Fibroblast of the aortic adventitia (primary cell): ENCODE data around the gene GABPB2. TPM values are rescaled to one million over a fixed set of nuclear protein-coding genes. Genes with fewer than 3 reads are reported as not detected.
A peak's percentile ranks its signal among the peaks of the same experiment; 100 is the strongest.

Source experiments
- DNase-seq: peaks from one replicate; pipeline ENCODE4 v3.0.0-alpha.2; 2010; ENCODE audit warnings: low read depth
- H3K4me3 ChIP-seq: 2 replicates; pipeline ENCODE4 v1.5.1; 2011; ENCODE audit warnings: low read depth, mild to moderate bottlenecking, control low read depth, low read length, moderate library complexity
- total RNA-seq: library from RNA; depleted of rRNA; stranded (reverse); fragments of >200 nt; gene quantifications from 2 replicates; pipeline ENCODE4 v1.2.3, GENCODE V29; 2012; ENCODE audit warnings: low replicate concordance
- TF ChIP-seq, protein P1 (sequence below): IDR thresholded peaks from 2 replicates; pipeline ENCODE4 v1.5.1; 2011; ENCODE audit warnings: mild to moderate bottlenecking, low read length, control low read depth, inconsistent platforms; ENCODE audit not compliant: insufficient read depth

The GABPB2 gene
- total RNA-seq, 1 donor: 14.6 TPM

DNA sequence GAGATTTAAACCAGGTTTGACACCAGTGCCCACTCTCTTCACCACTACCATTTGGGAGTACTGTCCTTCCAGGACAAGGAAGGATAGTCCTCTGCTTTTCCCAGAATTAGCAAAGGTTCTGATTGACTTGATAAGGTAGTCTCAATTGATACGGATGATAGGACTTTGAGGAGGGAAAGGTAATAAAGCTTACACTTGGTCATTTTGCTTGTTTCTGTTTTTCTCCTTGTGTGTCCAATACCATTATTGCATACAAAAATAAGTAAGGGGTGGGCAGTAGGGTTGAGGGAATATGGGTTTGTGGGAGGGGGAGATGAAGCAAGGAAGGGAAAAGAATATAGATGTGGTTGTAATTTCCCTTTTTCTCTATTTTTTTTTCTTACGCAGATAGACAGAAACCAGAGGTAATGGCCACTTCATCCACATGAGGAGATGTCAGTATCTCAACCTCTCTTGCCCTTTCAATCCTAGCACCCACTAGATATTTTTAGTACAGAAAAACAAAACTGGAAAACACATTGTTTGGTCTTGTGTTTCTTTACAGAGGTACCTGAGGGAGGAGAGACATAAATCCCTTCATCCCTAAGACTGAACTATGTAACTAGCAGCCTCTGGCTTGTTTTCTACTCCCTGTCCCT lies 20.4 kb upstream of the GABPB2 start:
- DNase-seq: no peak
- TF ChIP-seq, protein P1, sequence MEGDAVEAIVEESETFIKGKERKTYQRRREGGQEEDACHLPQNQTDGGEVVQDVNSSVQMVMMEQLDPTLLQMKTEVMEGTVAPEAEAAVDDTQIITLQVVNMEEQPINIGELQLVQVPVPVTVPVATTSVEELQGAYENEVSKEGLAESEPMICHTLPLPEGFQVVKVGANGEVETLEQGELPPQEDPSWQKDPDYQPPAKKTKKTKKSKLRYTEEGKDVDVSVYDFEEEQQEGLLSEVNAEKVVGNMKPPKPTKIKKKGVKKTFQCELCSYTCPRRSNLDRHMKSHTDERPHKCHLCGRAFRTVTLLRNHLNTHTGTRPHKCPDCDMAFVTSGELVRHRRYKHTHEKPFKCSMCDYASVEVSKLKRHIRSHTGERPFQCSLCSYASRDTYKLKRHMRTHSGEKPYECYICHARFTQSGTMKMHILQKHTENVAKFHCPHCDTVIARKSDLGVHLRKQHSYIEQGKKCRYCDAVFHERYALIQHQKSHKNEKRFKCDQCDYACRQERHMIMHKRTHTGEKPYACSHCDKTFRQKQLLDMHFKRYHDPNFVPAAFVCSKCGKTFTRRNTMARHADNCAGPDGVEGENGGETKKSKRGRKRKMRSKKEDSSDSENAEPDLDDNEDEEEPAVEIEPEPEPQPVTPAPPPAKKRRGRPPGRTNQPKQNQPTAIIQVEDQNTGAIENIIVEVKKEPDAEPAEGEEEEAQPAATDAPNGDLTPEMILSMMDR: no peak

DNA sequence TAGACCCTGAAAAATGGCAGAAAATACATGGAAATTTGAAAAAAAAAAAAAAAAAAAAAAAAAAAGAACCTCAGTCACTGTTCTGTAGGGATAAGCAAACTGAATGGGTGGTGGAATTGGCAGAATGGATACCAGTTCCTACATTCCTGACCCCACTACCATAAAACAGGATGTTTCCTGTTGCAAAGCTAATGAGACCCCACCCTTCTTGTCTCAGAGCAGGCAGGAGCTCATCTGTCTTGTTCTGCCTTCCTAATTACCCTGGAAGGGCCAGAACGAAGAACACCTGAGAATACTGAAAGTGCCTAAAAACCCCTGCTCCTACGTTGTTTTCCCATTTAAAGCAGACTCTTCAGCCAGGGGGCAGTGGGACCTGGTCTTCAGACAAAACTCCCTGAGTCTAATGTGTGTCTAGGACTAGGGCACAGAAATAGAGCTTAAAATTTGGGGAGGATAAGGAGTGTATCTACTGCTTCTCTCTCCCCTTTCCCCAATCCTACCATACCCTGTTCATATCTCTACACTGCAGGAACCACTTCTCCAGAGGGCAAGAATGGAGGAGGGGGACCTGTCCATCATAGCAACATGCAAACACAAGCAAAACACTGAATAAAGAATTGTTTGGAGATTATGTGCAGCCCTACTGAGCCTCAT lies 19.1 kb upstream of the GABPB2 start:
- no peak for DNase-seq
- H3K4me3 ChIP-seq: no peak overlapping the region
- TF ChIP-seq, protein P1: no peak

More for the DNA sequence above, 20.4 kb upstream of the GABPB2 start:
- no peak overlapping the region for H3K4me3 ChIP-seq

DNA sequence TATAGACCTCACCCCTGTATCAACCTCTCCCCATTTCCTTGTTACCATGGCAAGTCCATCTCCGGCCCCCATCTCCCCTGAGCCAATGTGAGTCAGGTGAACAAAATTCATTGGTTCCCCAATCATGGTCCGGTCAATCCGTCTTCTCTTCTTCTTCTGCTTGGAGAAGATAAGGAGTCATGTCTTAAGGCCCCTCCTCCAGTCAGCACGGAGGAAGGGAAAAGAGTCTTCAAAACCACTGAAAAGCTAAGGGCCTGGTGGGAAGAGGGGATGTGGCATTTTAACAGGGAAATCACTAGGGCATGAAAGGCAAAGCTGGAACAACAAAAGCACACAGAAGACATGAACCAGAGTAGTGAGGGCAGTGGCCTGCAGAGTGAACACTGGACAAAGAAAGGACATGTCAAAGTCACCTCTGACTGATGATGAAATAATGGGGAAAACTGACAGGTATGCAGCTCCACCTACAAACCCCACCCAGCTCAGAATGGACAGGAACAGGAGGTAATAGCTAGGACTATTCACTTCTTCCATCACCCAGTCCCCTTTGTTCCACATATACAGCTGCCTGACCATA lies 15.5 kb upstream of the GABPB2 start:
- DNase-seq: no peak
- no peak overlapping the region for H3K4me3 ChIP-seq
- TF ChIP-seq, protein P1: no peak

DNA sequence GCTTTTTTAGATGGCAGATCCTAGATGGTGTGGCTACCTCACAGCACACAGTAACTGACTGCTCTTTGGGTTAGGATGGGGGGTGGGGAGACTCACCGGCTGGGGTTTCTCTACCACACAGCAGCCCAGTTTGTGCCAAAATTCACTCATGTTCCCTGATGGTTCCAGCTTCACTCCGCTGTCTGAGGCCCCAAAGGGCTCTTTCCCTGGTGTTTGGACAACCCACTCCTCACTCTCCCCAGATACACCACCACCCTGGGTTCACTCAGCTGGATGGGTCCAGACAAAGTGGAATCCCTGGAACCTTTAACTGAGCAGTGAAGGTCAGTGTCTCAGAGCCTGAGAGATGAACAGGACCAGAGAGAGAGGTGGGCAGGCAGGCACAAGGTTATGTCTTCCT lies 15.0 kb upstream of the GABPB2 start:
- H3K4me3 ChIP-seq: no peak overlapping the region
- TF ChIP-seq, protein P1: no peak
- no peak for DNase-seq

DNA sequence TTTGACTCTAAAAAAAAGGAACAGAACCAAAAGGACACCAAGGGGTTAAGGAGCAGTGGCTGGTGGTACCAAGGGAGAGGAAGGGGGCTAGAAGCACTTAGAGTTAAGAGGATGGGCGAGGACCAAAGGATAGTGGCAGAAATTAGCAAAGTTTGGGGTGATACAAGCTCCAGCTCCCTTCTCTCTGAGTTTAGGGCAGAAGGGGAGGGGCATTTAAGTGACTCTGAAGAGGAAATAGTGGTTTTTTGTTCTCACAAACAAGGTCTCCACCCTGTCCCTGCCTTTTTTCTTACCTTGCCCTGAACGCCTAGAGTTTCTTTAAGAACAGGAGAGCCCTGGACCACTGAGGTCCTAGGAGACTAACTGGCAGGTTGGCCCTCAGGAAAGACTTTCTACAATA lies 14.4 kb upstream of the GABPB2 start:
- H3K4me3 ChIP-seq: no peak overlapping the region
- DNase-seq: no peak
- TF ChIP-seq, protein P1: no peak

DNA sequence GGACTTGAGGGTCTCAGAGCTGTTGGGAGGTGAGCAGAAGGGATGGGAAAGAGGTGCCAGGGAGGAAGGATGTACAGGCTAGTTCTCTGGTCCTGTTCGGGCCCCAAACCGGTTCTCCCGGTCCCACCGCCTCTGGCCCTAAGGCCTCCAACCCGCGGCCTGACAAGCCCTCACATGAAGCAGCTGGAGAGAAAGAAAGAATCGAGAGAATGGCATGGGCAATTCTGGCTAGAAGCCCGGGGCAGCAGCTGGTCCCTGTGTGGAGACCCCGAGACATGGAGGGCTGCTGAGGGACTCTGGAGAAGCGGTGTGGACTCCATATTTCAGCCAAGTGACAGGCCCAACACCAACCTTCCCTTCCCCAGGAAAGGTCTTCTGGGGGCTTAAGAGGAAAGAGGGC lies 11.9 kb upstream of the GABPB2 start:
- DNase-seq: peak; percentile 27
- TF ChIP-seq, protein P1: no peak
- peak overlapping the region; percentile 89 for H3K4me3 ChIP-seq
